SH-SY5Y (cell line): ENCODE results near the gene MIGA2.

Experiments used
- GATA2 ChIP-seq: IDR thresholded peaks from 2 replicates; pipeline ENCODE4 v1.6.1; 2011; ENCODE audit warnings: mild to moderate bottlenecking, low read depth, low read length
- GATA3 ChIP-seq: IDR thresholded peaks from 2 replicates; pipeline ENCODE4 v1.6.1; 2011; ENCODE audit warnings: low read depth, mild to moderate bottlenecking, low read length, moderate library complexity

Gene MIGA2

GRCh38 chr9:129072171-129072570, 35.7 kb downstream of the MIGA2 start:
- TF ChIP-seq GATA3 (no peak), GATA2 (no peak)

DNA sequence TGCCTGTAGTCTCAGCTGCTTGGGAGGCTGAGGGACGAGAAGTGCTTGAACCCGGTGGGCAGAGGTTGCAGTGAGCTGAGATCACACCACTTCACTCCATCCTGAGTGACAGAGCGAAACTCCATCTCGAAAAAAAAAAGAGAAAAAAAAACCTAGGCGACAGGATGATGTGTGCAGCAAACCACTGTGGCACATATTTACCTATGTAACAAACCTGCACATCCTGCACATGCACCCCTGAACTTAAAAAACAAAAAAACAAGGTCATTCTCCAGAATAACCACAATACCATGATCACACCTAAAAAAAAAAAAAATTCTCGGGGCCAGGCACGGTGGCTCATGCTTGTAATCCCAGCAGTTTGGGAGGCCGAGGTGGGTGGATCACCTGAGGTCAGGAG, 37.0 kb downstream of the MIGA2 start:
- TF ChIP-seq GATA3: no peak
- TF ChIP-seq GATA2: no peak

DNA sequence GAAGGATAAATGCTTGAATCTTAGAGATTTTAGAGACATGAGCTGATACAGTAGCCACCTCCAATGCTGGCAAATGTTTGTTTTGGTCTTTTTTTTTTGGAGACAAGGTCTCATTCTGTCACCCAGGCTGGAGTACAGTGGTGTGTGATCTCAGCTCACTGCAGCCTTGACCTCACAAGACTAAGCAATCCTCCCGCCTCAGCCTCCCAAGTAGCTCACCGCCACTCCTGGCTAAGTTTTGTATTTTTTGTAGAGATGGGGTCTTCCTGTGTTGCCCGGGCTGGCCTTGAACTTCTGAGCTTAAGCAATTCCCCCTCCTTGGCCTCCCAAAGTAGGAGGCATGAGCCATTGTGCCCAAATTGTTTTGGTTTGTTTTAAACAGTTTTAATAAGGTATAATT, 37.7 kb downstream of the MIGA2 start:
- no peak for TF ChIP-seq GATA2
- no peak for TF ChIP-seq GATA3

DNA sequence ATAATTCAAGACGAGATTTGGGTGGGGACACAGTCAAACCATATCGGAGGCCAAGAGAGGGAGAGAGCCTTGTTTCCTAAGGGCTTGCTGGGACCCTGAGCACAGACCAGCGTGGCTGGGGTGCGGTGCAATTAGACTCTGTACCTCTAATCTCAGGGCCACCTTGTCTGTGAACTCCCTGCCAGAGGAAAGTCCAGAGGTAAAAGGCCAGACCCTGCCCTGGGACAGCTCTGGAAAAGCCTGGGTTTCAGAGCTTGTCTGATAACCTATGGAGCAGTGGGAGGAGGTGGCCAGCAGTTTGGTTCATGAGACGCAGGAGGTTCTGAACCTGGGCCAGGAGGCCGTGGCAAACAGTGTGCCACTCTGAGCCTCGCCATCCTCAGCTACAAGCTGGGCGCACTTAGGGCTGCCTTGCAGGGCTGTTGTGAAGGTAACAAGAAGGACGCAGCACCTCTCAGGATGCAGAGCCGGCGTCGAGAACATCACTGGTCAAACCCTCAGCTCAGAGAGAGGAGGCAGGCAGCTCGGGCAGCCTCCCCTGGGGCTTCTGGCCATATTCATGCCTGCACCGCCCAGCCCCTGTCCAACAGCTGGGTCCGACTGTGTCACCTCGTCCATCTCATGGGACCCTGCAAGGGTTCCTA, 39.7 kb downstream of the MIGA2 start:
- TF ChIP-seq GATA3: no peak
- no peak for TF ChIP-seq GATA2

GRCh38 chr9:129076640-129077037, 40.2 kb downstream of the MIGA2 start:
- TF ChIP-seq GATA2 (no peak), GATA3 (no peak)

DNA sequence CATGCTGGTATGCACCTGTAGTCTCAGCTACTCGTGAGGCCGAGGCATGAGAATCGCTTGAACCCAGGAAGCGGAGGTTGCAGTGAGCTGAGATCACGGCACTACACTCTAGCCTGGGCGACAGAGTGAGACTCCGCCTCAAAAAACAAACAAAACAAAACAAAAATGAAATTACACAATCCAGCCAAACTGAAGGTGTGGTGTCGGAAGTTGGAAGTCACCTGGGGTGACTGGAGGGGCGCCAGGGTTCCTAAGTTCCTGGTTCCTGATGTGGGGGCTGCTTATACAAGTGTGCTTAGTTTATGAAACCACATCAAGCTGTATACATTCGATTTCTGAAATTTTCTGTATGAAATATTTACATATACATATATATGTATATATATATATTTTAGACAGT, 40.8 kb downstream of the MIGA2 start:
- TF ChIP-seq GATA3 (no peak), GATA2 (no peak)

- TF ChIP-seq GATA2 (no peak), GATA3 (no peak)
Measured at GRCh38 chr9:129078691-129079503, 42.5 kb downstream of the MIGA2 start.

- TF ChIP-seq GATA2 (no peak), GATA3 (no peak)
Measured at GRCh38 chr9:129079829-129080228, 43.4 kb downstream of the MIGA2 start.

GRCh38 chr9:129080298-129080600, 43.8 kb downstream of the MIGA2 start:
- TF ChIP-seq GATA2 (no peak), GATA3 (no peak)

- no peak for TF ChIP-seq GATA3
- TF ChIP-seq GATA2: no peak
Measured at GRCh38 chr9:129080601-129081387, 44.4 kb downstream of the MIGA2 start, which contains the start of gene DOLPP1. TSS of gene DOLPP1 (plus strand) at chr9:129081111. CDS start at chr9:129081132, 21 bp downstream.

DNA sequence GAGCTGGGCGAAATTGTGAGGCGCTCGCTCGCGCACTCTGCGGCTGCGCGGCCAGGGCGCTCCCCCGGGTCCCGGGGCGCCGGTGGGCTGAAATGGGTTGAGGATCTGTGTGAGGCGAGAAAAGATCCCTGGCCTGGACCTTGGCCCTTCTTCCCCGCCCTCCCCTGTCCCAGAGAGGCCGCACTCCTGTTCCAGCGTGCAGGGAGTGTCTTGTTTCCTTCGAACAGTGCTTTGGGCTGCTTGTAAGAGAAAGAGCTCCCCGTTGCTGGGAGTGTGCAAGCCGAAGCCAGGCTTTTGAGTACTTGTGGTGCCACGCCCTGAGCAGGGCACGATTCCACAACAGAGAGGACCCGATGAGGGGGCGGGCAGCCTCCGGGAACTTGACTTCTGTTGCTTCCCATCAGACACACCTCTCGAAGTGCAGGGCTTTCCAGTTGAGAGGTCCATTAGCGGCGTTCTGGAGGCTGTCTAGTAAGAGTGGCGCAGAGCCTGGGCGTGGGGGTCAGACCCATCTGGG, 45.0 kb downstream of the MIGA2 start:
- TF ChIP-seq GATA2 (no peak), GATA3 (no peak)

DNA sequence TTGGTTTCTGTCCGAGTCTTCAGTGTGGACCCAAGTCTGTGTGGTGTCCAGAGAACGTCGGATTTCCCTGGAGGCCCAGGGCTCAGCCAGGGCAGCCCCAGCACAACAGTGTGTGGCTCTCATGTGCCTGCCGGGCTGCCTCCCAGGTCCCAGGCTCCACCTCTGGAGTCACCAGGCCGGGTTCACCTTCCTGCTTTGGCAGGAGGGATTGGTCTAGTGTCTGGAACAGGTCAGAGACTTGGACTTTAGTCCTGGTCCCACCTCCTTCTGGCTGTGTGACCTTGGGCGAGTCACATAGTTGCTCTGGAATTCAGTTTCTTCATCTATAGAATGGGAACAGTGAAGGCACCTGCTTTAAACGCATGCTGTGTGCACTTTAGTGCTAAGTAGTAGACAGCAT, 47.7 kb downstream of the MIGA2 start:
- TF ChIP-seq GATA3 (no peak), GATA2 (no peak)

DNA sequence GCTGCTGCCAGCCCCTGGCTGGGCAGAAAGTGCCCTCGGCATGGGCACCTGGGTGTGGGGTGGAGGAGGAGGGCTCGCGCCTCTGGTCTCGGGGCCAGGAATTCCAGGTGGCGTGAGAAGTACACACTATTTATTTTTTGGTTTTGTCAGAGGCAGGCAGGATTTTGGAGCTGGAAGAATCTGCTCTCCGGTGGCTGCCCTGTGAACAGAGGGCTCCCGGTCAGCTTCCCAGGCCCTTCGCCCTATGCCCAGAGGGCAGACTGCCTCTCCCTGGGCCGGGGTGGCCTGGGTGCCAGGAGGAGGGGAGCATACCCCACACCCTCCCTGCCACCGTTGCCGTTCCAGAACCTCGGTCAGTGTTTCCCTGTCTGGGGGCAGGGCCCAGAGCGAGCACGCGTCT, 52.8 kb downstream of the MIGA2 start:
- TF ChIP-seq GATA2 (no peak), GATA3 (no peak)

DNA sequence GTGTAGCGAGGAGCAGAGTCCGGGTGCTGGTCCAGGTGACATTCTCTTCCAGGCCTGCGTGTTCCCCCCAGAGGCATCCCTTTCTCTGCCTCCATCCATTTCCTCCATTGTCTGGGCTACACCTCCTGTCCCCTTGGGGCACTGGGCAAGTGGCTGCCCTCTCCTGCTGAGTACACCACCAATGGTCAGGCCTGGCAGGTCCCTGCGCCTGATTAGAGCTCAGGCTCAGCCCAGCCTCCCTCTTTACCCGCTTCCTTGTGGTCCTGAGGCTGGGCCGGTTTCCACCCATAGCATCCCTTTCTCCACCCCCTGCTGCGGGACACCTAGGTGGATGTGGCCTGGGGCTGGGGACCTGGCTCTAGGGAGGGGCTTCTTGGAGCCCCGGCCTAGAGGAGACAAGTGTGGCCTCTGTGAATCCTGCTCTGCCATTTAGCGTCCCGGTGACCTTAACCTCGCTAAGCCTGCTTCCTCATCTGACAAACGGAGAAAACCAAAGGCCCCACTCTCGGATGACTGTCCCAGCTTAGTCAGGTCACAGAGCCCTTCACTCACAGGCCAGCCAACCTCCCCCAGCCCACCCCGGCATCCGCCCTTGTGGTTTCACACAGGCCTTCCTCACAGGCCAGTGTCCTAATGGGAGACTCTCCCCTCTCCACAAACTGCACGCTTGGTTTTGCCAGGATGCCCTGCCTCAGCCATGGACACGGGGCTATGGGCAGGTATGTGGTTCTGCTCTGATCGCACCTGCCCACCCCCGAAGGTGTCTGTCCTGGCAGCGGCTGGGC, 57.4 kb downstream of the MIGA2 start:
- no peak for TF ChIP-seq GATA2
- no peak for TF ChIP-seq GATA3
